Measurements from ENCODE around the gene CRLF1. TPM values are rescaled to one million over a fixed set of nuclear protein-coding genes. Genes with fewer than 3 reads are reported as not detected.
A peak's percentile ranks its signal among the peaks of the same experiment; 100 is the strongest.

The CRLF1 gene
- total RNA-seq, 1 experiment from 2014 or later, result 16.2 TPM

- Histone ChIP-seq H2AFZ (ENCODE audit: low read length) (no peak within 1 kb of the TSS), H3K4ac (ENCODE audit: low read depth, low read length) (no peak within 1 kb of the TSS), H2BK5ac (ENCODE audit: insufficient read length, low read length) (no peak within 1 kb of the TSS), H3K79me1 (ENCODE audit: insufficient read depth, low read depth, low read length, poor library complexity, severe bottlenecking) (peaks cover 3% of the 10 kb centered on the region), H3K9ac (ENCODE audit: extremely low read depth, insufficient read length, low read length) (peak within 1 kb of the TSS; percentile 76), H4K5ac (ENCODE audit: insufficient read length, low read depth, low read length) (no peak within 1 kb of the TSS), H4K91ac (ENCODE audit: insufficient read length, low read depth, low read length) (no peak within 1 kb of the TSS), H2BK15ac (ENCODE audit: low read depth, low read length) (no peak within 1 kb of the TSS), H3K9me3 (ENCODE audit: control insufficient read depth, low read depth, low read length) (no peaks in the 10 kb centered on the region), H3K14ac (ENCODE audit: insufficient read depth, low read length) (peak within 1 kb of the TSS; percentile 84), H3K56ac (ENCODE audit: insufficient read length, low read depth, low read length) (no peak within 1 kb of the TSS), H3K27ac (ENCODE audit: insufficient read length, low read depth, low read length) (no peak within 1 kb of the TSS), H3K27me3 (ENCODE audit: insufficient read depth, low read length) (no peaks in the 10 kb centered on the region), H3T11ph (ENCODE audit: low read length) (no peak within 1 kb of the TSS), H2BK120ac (ENCODE audit: low read depth, low read length, poor library complexity, severe bottlenecking) (no peak within 1 kb of the TSS), H2AK5ac (ENCODE audit: insufficient read length, low read length) (no peak within 1 kb of the TSS), H3K18ac (ENCODE audit: insufficient read length, low read depth, low read length) (peak within 1 kb of the TSS; percentile 89), H3K23me2 (ENCODE audit: insufficient read length, low read depth, low read length, poor library complexity, severe bottlenecking) (peaks cover 9% of the 10 kb centered on the region), H2BK12ac (ENCODE audit: insufficient read length, low read depth, low read length) (no peak within 1 kb of the TSS), H3K4me2 (ENCODE audit: insufficient read depth, insufficient read length, low read length) (peak within 1 kb of the TSS; percentile 85), H4K8ac (replicated peaks; ENCODE audit: insufficient read length, low read depth, low read length) (no peak within 1 kb of the TSS), H2BK20ac (ENCODE audit: low read depth, low read length, poor library complexity, severe bottlenecking) (no peak within 1 kb of the TSS), H4K20me1 (ENCODE audit: control insufficient read depth, insufficient read depth, insufficient read length) (no peaks in the 10 kb centered on the region), H3K79me2 (ENCODE audit: insufficient read depth, low read length) (no peaks in the 10 kb centered on the region; the same call in 1 of the 2 replicates), H3K4me1 (ENCODE audit: insufficient read depth, low read length) (peaks cover 3% of the 10 kb centered on the region; the same call in 1 of the 2 replicates), H3K23ac (ENCODE audit: insufficient read length, low read depth, low read length) (no peak within 1 kb of the TSS)
- no peak for DNase-seq
- H3K27me3 Mint-ChIP-seq (ENCODE audit: low read depth), result peaks cover 31% of the 10 kb centered on the region
- WGBS (ENCODE audit: extremely low coverage, insufficient read length, low lambda C conversion rate), result no CpG with 5 or more reads among the region's 47 CpGs
- H3K4me1 Mint-ChIP-seq, result peaks cover 9 to 18% of the 10 kb centered on the region in 2 experiments
- TF ChIP-seq CTCF (conservative IDR thresholded peaks at IDR 0.05), result no peak
- peak within 1 kb of the TSS; percentile 88 to 99 (median 96); a peak in 6 of 7 replicates for H3K27ac Mint-ChIP-seq
- peaks cover 0 to 3% (median 0%) of the 10 kb centered on the region in 3 experiments; a peak in 1 of 7 replicates for H3K36me3 Mint-ChIP-seq (ENCODE audit: insufficient read depth in 1 of 3, low read depth in 3 of 3)
- no peaks in the 10 kb centered on the region for H3K9me3 Mint-ChIP-seq
- H3K4me3 Mint-ChIP-seq, result peak within 1 kb of the TSS; percentile 78 to 86
Observed at GRCh38 chr19:18636969-18637629, 30.5 kb upstream of the CRLF1 start, which contains the start of gene KLHL26. Gene KLHL26 (plus strand): TSS chr19:18637028. CDS start chr19:18637055, 27 bp downstream.

Data from H9 (cell line).